Glutamatergic neuron (in vitro differentiated cells): ENCODE results near the gene SPINT2. TPM values are rescaled to one million over a fixed set of nuclear protein-coding genes. Genes with fewer than 3 reads are reported as not detected.
A peak's percentile ranks its signal among the peaks of the same experiment; 100 is the strongest.

Experiments used
- DNase-seq: peaks from one replicate; pipeline ENCODE4 v3.0.0; 2022
- H3K27ac Mint-ChIP-seq: one replicate; pipeline ENCODE4 v1.8.0; 2020; ENCODE audit warnings: mild to moderate bottlenecking, mixed read lengths, inconsistent platforms; ENCODE audit not compliant: unreplicated experiment
- H3K27me3 Mint-ChIP-seq: one replicate; pipeline ENCODE4 v1.8.0; 2020; ENCODE audit warnings: mild to moderate bottlenecking, moderate library complexity, mixed read lengths, inconsistent platforms; ENCODE audit not compliant: unreplicated experiment
- H3K36me3 Mint-ChIP-seq: one replicate; pipeline ENCODE4 v1.8.0; 2020; ENCODE audit warnings: mild to moderate bottlenecking, mixed read lengths, inconsistent platforms; ENCODE audit not compliant: unreplicated experiment
- H3K4me1 Mint-ChIP-seq: one replicate; pipeline ENCODE4 v1.8.0; 2020; ENCODE audit warnings: mild to moderate bottlenecking, low read depth, mixed read lengths, inconsistent platforms; ENCODE audit not compliant: unreplicated experiment
- H3K4me3 Mint-ChIP-seq: one replicate; pipeline ENCODE4 v1.8.0; 2020; ENCODE audit warnings: mild to moderate bottlenecking, mixed read lengths, inconsistent platforms; ENCODE audit not compliant: unreplicated experiment
- H3K9me3 Mint-ChIP-seq: one replicate; pipeline ENCODE4 v1.8.0; 2020; ENCODE audit warnings: mild to moderate bottlenecking, moderate library complexity, mixed read lengths, inconsistent platforms; ENCODE audit not compliant: unreplicated experiment
- total RNA-seq: library from RNA; stranded (reverse); fragmentation: NEBNext Ultra II Directional; extraction: Animal tissue kit (Norgen Biotek cat#: 25700); gene quantifications from one replicate; pipeline ENCODE4 v1.2.1, GENCODE V29; 2021; ENCODE audit not compliant: unreplicated experiment
- TF ChIP-seq, protein P1 (sequence below): fragments of 200-600 bp; sonication (generic); IDR thresholded peaks from one replicate; pipeline ENCODE4 v1.5.0; 2021; ENCODE audit not compliant: partially characterized antibody, unreplicated experiment

SPINT2 gene
- total RNA-seq, 1 donor from 2014 or later: 78.9 TPM

GRCh38 chr19:38303517-38304351, 39.4 kb downstream of the SPINT2 start, which contains the start of gene C19orf33:
Gene C19orf33, plus strand, starts transcription at chr19:38304251. Its CDS starts 11 bp downstream, at chr19:38304262.
- TF ChIP-seq, protein P1, sequence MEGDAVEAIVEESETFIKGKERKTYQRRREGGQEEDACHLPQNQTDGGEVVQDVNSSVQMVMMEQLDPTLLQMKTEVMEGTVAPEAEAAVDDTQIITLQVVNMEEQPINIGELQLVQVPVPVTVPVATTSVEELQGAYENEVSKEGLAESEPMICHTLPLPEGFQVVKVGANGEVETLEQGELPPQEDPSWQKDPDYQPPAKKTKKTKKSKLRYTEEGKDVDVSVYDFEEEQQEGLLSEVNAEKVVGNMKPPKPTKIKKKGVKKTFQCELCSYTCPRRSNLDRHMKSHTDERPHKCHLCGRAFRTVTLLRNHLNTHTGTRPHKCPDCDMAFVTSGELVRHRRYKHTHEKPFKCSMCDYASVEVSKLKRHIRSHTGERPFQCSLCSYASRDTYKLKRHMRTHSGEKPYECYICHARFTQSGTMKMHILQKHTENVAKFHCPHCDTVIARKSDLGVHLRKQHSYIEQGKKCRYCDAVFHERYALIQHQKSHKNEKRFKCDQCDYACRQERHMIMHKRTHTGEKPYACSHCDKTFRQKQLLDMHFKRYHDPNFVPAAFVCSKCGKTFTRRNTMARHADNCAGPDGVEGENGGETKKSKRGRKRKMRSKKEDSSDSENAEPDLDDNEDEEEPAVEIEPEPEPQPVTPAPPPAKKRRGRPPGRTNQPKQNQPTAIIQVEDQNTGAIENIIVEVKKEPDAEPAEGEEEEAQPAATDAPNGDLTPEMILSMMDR: no peak
- peaks cover 6% of the 10 kb centered on the region for H3K27me3 Mint-ChIP-seq
- no peaks in the 10 kb centered on the region for H3K36me3 Mint-ChIP-seq
- H3K9me3 Mint-ChIP-seq: peaks cover 4% of the 10 kb centered on the region
- no peak within 1 kb of the TSS for H3K27ac Mint-ChIP-seq
- DNase-seq: no peak
- H3K4me3 Mint-ChIP-seq: peak within 1 kb of the TSS; percentile 30
- H3K4me1 Mint-ChIP-seq: peaks cover 18% of the 10 kb centered on the region

GRCh38 chr19:38304352-38304865, 40.0 kb downstream of the SPINT2 start:
- Mint-ChIP-seq H3K36me3 (no peaks in the 10 kb centered on the region), H3K27ac (no peak overlapping the region)

DNA sequence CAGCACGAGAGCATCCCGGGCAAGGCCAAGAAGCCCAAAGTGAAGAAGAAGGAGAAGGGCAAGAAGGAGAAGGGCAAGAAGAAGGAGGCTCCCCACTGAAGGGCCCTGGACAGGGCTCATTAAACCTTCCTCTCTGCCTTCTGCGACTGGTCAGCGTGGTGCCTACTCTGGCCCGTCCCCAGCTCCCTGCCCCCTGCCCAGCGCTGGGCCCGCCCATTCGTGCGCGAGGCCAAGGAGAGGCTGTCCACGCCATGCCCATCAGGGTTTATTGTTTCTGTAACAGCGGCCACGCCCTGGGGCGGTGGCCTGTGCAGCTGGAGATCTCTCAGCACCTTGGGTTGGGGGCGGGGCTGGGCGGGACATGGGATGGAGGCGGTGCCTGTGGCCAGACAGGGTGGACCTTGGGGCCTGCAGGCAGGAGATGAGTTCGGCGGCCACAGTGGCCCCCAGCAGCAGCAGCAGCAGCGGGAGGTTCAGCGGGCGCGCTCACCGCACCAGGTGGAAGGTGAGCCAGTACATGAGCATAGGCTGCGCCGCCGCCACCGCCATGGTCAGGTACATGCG, 40.6 kb downstream of the SPINT2 start:
- DNase-seq: peak; percentile 69
- TF ChIP-seq, protein P1: no peak
- Mint-ChIP-seq H3K27me3 (peaks cover 6% of the 10 kb centered on the region), H3K36me3 (no peaks in the 10 kb centered on the region), H3K9me3 (peaks cover 4% of the 10 kb centered on the region), H3K4me3 (peak overlapping the region; percentile 30), H3K4me1 (peaks cover 12% of the 10 kb centered on the region), H3K27ac (no peak overlapping the region)

More at GRCh38 chr19:38304352-38304865, 40.0 kb downstream of the SPINT2 start:
- peaks cover 12% of the 10 kb centered on the region for H3K4me1 Mint-ChIP-seq
- H3K9me3 Mint-ChIP-seq: peaks cover 4% of the 10 kb centered on the region
- TF ChIP-seq, protein P1: no peak
- DNase-seq: no peak
- H3K27me3 Mint-ChIP-seq: peaks cover 6% of the 10 kb centered on the region
- H3K4me3 Mint-ChIP-seq: peak overlapping the region; percentile 30

- H3K36me3 Mint-ChIP-seq: no peaks in the 10 kb centered on the region
- peaks cover 4% of the 10 kb centered on the region for H3K9me3 Mint-ChIP-seq
- H3K4me3 Mint-ChIP-seq: no peak overlapping the region
- DNase-seq: no peak
- H3K4me1 Mint-ChIP-seq: peaks cover 4% of the 10 kb centered on the region
- peaks cover 6% of the 10 kb centered on the region for H3K27me3 Mint-ChIP-seq
- TF ChIP-seq, protein P1: no peak
- H3K27ac Mint-ChIP-seq: no peak overlapping the region
These were observed 41.9 kb downstream of the SPINT2 start for GRCh38 chr19:38306236-38306635.

DNA sequence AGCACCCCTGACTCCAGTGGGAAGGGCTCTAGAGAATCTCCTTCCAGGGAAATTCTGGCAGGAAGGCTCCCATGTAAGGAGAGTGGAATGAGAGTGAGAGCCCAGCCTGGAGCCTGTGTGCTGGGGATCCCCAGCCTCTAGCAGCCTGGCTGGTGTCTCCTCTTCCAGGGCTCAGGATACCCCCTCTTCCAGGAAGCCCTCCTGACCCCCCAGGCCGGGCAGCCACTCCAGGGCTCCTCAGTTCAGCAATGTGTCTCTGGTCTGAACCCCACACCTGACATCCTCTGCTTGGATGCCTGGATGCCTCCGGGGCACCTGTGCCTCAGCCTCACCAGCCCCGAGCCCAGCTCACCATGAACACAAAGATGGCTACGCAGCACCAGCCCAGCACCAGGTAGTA, 42.7 kb downstream of the SPINT2 start:
- no peak for DNase-seq
- Mint-ChIP-seq H3K9me3 (peaks cover 4% of the 10 kb centered on the region), H3K4me1 (peaks cover 4% of the 10 kb centered on the region), H3K4me3 (no peak overlapping the region), H3K27me3 (peaks cover 6% of the 10 kb centered on the region), H3K27ac (no peak overlapping the region), H3K36me3 (no peaks in the 10 kb centered on the region)
- TF ChIP-seq, protein P1: no peak
